GM12878 (cell line): ENCODE data around the gene PDE7B. TPM values are rescaled to one million over a fixed set of nuclear protein-coding genes. Genes with fewer than 3 reads are reported as not detected.

Experiments
- CBX5 ChIP-seq: sonication (generic); IDR thresholded peaks from 2 replicates; pipeline ENCODE4 v1.6.1; 2016; ENCODE audit warnings: low read depth, moderate library complexity, mild to moderate bottlenecking, inconsistent platforms
- FOXM1 ChIP-seq: IDR thresholded peaks from 2 replicates; pipeline ENCODE4 v1.6.1; 2012; ENCODE audit warnings: low read depth, mild to moderate bottlenecking, inconsistent platforms, low read length, moderate library complexity
- JUNB ChIP-seq: IDR thresholded peaks from 2 replicates; pipeline ENCODE4 v1.6.1; 2016; ENCODE audit warnings: antibody characterized with exemption, mild to moderate bottlenecking
- PAX8 ChIP-seq: fragments of 450-650 bp; IDR thresholded peaks from 2 replicates; pipeline ENCODE4 v1.6.1; 2017; ENCODE audit warnings: mild to moderate bottlenecking, moderate library complexity
- POLR2A ChIP-seq: IDR thresholded peaks from 2 replicates; pipeline ENCODE4 v1.6.1; 2011; ENCODE audit warnings: low read depth, mild to moderate bottlenecking, low read length
- RAD21 ChIP-seq: IDR thresholded peaks from 2 replicates; pipeline ENCODE4 v1.6.1; 2011; ENCODE audit warnings: mild to moderate bottlenecking, low read depth, low read length, moderate library complexity; ENCODE audit not compliant: insufficient read depth
- RAD51 ChIP-seq: fragments of 450-650 bp; IDR thresholded peaks from 2 replicates; pipeline ENCODE4 v1.6.1; 2016; ENCODE audit warnings: moderate library complexity, mild to moderate bottlenecking, inconsistent platforms
- SMC3 ChIP-seq: IDR thresholded peaks from 2 replicates; pipeline ENCODE4 v1.6.1; 2011; ENCODE audit warnings: low read length, improper control_type of control experiment, borderline replicate concordance
- YY1 ChIP-seq: IDR thresholded peaks from 2 replicates; pipeline ENCODE4 v1.6.1; 2011; ENCODE audit warnings: low read depth, mild to moderate bottlenecking, low read length
- ZNF384 ChIP-seq: IDR thresholded peaks from 2 replicates; pipeline ENCODE4 v1.6.1; 2012; ENCODE audit warnings: low read depth, mild to moderate bottlenecking, low read length, improper control_type of control experiment, borderline replicate concordance
- polyA plus RNA-seq, 11 experiments: library from polyadenylated mRNA; depleted of rRNA in 4 of 11; unstranded in 6 of 11; stranded (reverse) in 5 of 11; fragments of >200 nt; fragmentation: Nextera tagmentation in 4 of 11; fragmentation: Illumina TruSeq in 1 of 11; extraction: Ambion mirVana in 4 of 11; extraction: Trizol in 1 of 11; gene quantifications; 1 replicate in 1 of 11; 2 replicates in 10 of 11; pipeline versions ENCODE4 v1.2.1 to v1.2.3, GENCODE V29; 2011 to 2016; ENCODE audit warnings: inconsistent platforms in 2 of 11, missing spikeins in 2 of 11, low read depth in 1 of 11
- total RNA-seq, 4 experiments: library from RNA; depleted of rRNA in 3 of 4; stranded (reverse); fragments of >200 nt in 3 of 4; fragmentation: Illumina TruSeq in 1 of 4; extraction: Trizol in 1 of 4; gene quantifications; 2 replicates each; pipeline versions ENCODE4 v1.2.1 to v1.2.3, GENCODE V29; 2013 to 2021
- TF ChIP-seq, protein P1 (sequence below): IDR thresholded peaks from 2 replicates; pipeline ENCODE4 v1.6.1; 2011; ENCODE audit warnings: low read depth, mild to moderate bottlenecking, low read length, moderate library complexity, borderline replicate concordance; ENCODE audit errors: extremely low read depth
- TF ChIP-seq, protein P2 (sequence below): fragments of 450-650 bp; IDR thresholded peaks from 2 replicates; pipeline ENCODE4 v1.6.1; 2017; ENCODE audit warnings: mild to moderate bottlenecking, moderate library complexity

The PDE7B gene
- total and polyA plus RNA-seq, 10 of the 15 experiments (the other 5 are each of a cell fraction or from before 2014, with no cell fraction given) = not detected

DNA sequence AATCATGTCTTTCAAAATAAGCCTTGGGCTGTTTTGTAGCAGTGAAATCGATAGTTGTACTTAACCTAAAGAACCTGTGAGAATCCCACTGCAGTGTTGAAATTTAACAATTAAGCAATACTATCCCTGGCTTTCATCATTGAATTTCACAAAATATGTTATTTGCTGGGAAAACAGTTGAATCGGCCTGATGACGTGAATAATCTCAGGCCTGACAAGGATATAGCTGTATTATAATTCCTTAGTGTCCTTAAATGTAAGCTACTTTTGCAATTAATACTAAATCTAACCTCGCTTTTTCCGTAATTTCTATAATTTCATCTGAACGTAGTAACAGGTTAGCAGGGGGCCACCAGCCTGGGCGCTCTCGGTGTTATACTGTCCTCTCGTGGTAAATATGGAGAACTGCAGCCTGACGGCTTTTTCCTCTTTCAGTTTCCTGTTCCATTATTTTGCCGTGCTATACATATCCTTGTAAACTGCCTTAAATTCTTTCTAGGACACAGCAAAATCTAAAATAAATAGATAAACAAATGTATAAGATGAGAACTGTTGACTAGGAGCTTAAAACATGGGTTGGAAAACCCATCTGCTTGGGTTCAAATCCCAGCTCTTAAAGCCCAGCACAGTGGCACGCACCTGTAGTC lies 374.6 kb downstream of the PDE7B start (continued):
- TF ChIP-seq, protein P1, sequence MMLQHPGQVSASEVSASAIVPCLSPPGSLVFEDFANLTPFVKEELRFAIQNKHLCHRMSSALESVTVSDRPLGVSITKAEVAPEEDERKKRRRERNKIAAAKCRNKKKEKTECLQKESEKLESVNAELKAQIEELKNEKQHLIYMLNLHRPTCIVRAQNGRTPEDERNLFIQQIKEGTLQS = no peak
- TF ChIP-seq RAD21 (peak; percentile 99), RAD51 (no peak), PAX8 (no peak), YY1 (peak; percentile 66; the same call in 1 of the 2 replicates), ZNF384 (no peak), CBX5 (no peak), FOXM1 (0 out of 2 replicates have a peak, but pooled peaks have one; percentile 45), SMC3 (peak; percentile 94), POLR2A (no peak), JUNB (no peak)
- TF ChIP-seq, protein P2, sequence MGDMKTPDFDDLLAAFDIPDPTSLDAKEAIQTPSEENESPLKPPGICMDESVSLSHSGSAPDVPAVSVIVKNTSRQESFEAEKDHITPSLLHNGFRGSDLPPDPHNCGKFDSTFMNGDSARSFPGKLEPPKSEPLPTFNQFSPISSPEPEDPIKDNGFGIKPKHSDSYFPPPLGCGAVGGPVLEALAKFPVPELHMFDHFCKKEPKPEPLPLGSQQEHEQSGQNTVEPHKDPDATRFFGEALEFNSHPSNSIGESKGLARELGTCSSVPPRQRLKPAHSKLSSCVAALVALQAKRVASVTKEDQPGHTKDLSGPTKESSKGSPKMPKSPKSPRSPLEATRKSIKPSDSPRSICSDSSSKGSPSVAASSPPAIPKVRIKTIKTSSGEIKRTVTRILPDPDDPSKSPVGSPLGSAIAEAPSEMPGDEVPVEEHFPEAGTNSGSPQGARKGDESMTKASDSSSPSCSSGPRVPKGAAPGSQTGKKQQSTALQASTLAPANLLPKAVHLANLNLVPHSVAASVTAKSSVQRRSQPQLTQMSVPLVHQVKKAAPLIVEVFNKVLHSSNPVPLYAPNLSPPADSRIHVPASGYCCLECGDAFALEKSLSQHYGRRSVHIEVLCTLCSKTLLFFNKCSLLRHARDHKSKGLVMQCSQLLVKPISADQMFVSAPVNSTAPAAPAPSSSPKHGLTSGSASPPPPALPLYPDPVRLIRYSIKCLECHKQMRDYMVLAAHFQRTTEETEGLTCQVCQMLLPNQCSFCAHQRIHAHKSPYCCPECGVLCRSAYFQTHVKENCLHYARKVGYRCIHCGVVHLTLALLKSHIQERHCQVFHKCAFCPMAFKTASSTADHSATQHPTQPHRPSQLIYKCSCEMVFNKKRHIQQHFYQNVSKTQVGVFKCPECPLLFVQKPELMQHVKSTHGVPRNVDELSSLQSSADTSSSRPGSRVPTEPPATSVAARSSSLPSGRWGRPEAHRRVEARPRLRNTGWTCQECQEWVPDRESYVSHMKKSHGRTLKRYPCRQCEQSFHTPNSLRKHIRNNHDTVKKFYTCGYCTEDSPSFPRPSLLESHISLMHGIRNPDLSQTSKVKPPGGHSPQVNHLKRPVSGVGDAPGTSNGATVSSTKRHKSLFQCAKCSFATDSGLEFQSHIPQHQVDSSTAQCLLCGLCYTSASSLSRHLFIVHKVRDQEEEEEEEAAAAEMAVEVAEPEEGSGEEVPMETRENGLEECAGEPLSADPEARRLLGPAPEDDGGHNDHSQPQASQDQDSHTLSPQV = 0 out of 2 replicates have a peak, but pooled peaks have one; percentile 34
- TF ChIP-seq, all 136 proteins: peak for 8
